Glomerular endothelial cell (primary cell): Measurements from ENCODE around the gene IL18R1. TPM values are rescaled to one million over a fixed set of nuclear protein-coding genes. Genes with fewer than 3 reads are reported as not detected.
"Not testable (repeated sequence)": the region's sequence is repeated elsewhere in the genome, so short reads cannot be mapped to it uniquely, and the experiment has no call there.

Experiments
- DNase-seq: peaks from one replicate; pipeline ENCODE4 v3.0.0-alpha.2; 2011; ENCODE audit warnings: low read depth, low spot score; ENCODE audit errors: extremely low read depth
- total RNA-seq: library from RNA; depleted of rRNA; stranded (reverse); fragments of >200 nt; gene quantifications from 2 replicates; pipeline ENCODE4 v1.2.3, GENCODE V29; 2015

IL18R1 gene
- 4.5 and 5.3 TPM in 2 replicates for total RNA-seq

- no peak for DNase-seq
These were observed at the start of gene IL18R1 for GRCh38 chr2:102355526-102356380. IL18R1 (plus strand) TSS chr2:102355796; CDS start chr2:102362661, 6,865 bp downstream.

GRCh38 chr2:102306125-102306524 is 49.5 kb upstream of the IL18R1 start:
- DNase-seq: no peak

- no peak for DNase-seq
These were observed 44.5 kb upstream of the IL18R1 start, which contains the start of gene IL1RL1 for GRCh38 chr2:102310964-102311640. IL1RL1 (plus strand) TSS chr2:102311563; CDS start chr2:102338265, 26,702 bp downstream.

- no peak for DNase-seq
These were observed 42.6 kb upstream of the IL18R1 start for GRCh38 chr2:102313025-102313424.

- DNase-seq: no peak
These were observed 42.1 kb upstream of the IL18R1 start for GRCh38 chr2:102313471-102313870.

- no peak for DNase-seq
These were observed 41.6 kb upstream of the IL18R1 start for GRCh38 chr2:102313950-102314349.

- no peak for DNase-seq
These were observed 39.7 kb upstream of the IL18R1 start for GRCh38 chr2:102315921-102316320.

- DNase-seq: no peak
These were observed 37.9 kb upstream of the IL18R1 start for GRCh38 chr2:102317715-102318114.

GRCh38 chr2:102318437-102318836 is 37.2 kb upstream of the IL18R1 start:
- no peak for DNase-seq

- no peak for DNase-seq
These were observed 33.5 kb upstream of the IL18R1 start for GRCh38 chr2:102321941-102322719.

- DNase-seq: not testable (repeated sequence)
These were observed 30.7 kb upstream of the IL18R1 start for GRCh38 chr2:102324914-102325313.

- DNase-seq: no peak
These were observed 24.1 kb upstream of the IL18R1 start for GRCh38 chr2:102331311-102331980.

- DNase-seq: no peak
These were observed 21.1 kb upstream of the IL18R1 start for GRCh38 chr2:102334486-102334885.

GRCh38 chr2:102335871-102336366 is 19.7 kb upstream of the IL18R1 start:
- DNase-seq: no peak

- no peak for DNase-seq
These were observed 19.1 kb upstream of the IL18R1 start for GRCh38 chr2:102336502-102336945.

GRCh38 chr2:102337012-102337411 is 18.6 kb upstream of the IL18R1 start:
- DNase-seq: no peak

GRCh38 chr2:102337481-102338386 is 17.9 kb upstream of the IL18R1 start:
- no peak for DNase-seq

- no peak for DNase-seq
These were observed 14.8 kb upstream of the IL18R1 start for GRCh38 chr2:102340778-102341177.

GRCh38 chr2:102342888-102343287 is 12.7 kb upstream of the IL18R1 start:
- DNase-seq: no peak
